ENCODE measurements around the gene GLB1L2.

GRCh38 chr11:134290646-134291045 is 41.1 kb upstream of the GLB1L2 start:
- TF ChIP-seq POLR2AphosphoS5 (IDR thresholded peaks at IDR 0.05) (no peak), CTCF (IDR thresholded peaks at IDR 0.05) (no peak), POLR2A (IDR thresholded peaks at IDR 0.05) (no peak)

Data from upper lobe of left lung (tissue), 4 donors.